ENCODE results near the gene PCDHGB1.

- no peak for TF ChIP-seq CTCF (conservative IDR thresholded peaks at IDR 0.05 in 1 of 2, IDR thresholded peaks at IDR 0.05 in 1 of 2; ENCODE audit: low read depth in 1 of 2, low read length in 2 of 2)
- TF ChIP-seq EZH2 (IDR thresholded peaks at IDR 0.05; ENCODE audit: low read length, missing control alignments), result no peak
Observed at GRCh38 chr5:141306630-141307029, 43.3 kb upstream of the PCDHGB1 start.
